Astrocyte (in vitro differentiated cells and primary cell): Measurements from ENCODE around the gene AP3S1. TPM values are rescaled to one million over a fixed set of nuclear protein-coding genes. Genes with fewer than 3 reads are reported as not detected.

Experiments used
- DNase-seq: peaks from one replicate; pipeline ENCODE4 v3.0.0-alpha.2; 2010; ENCODE audit warnings: low read depth
- FAIRE-seq: peaks from 2 replicates; lab custom pipeline; 2011; peaks lifted over from hg19 to GRCh38; lab: Jason Lieb, UNC
- H2AFZ ChIP-seq: 2 replicates; pipeline ENCODE4 v1.6.0; 2012; ENCODE audit warnings: low read depth, low read length, inconsistent platforms
- H3K27ac ChIP-seq: 2 replicates; pipeline ENCODE4 v1.5.1; 2011; ENCODE audit warnings: low read depth, low read length, inconsistent platforms
- H3K27me3 ChIP-seq: 2 replicates; pipeline ENCODE4 v1.6.0; 2011; ENCODE audit warnings: low read length, inconsistent platforms; ENCODE audit not compliant: insufficient read depth
- H3K36me3 ChIP-seq: 2 replicates; pipeline ENCODE4 v1.5.1; 2011; ENCODE audit warnings: low read length, inconsistent platforms; ENCODE audit not compliant: insufficient read depth
- H3K4me1 ChIP-seq: 2 replicates; pipeline ENCODE4 v1.5.1; 2011; ENCODE audit warnings: low read length, inconsistent platforms; ENCODE audit not compliant: insufficient read depth
- H3K4me2 ChIP-seq: 2 replicates; pipeline ENCODE4 v1.6.0; 2012; ENCODE audit warnings: low read length, inconsistent platforms
- H3K4me3 ChIP-seq: 2 replicates; pipeline ENCODE4 v1.5.1; 2011; ENCODE audit warnings: low read depth, mild to moderate bottlenecking, low read length, inconsistent platforms; ENCODE audit not compliant: insufficient read depth
- H3K79me2 ChIP-seq: 2 replicates; pipeline ENCODE4 v1.6.0; 2012; ENCODE audit warnings: mild to moderate bottlenecking, low read length, inconsistent platforms; ENCODE audit not compliant: insufficient read depth
- H3K9ac ChIP-seq: 2 replicates; pipeline ENCODE4 v1.6.0; 2012; ENCODE audit warnings: mild to moderate bottlenecking, low read length, inconsistent platforms
- H3K9me3 ChIP-seq: 2 replicates; pipeline ENCODE4 v1.5.1; 2012; ENCODE audit warnings: low read depth, mild to moderate bottlenecking, low read length, inconsistent platforms; ENCODE audit not compliant: insufficient read depth
- H4K20me1 ChIP-seq: 2 replicates; pipeline ENCODE4 v1.6.0; 2012; ENCODE audit warnings: low read length, inconsistent platforms; ENCODE audit not compliant: insufficient read depth
- H3K27ac Mint-ChIP-seq: one replicate; pipeline ENCODE4 v1.8.0; 2021; ENCODE audit warnings: mild to moderate bottlenecking, mixed read lengths; ENCODE audit not compliant: unreplicated experiment
- H3K27me3 Mint-ChIP-seq: one replicate; pipeline ENCODE4 v1.8.0; 2021; ENCODE audit warnings: low read depth, mixed read lengths; ENCODE audit not compliant: unreplicated experiment
- H3K36me3 Mint-ChIP-seq: one replicate; pipeline ENCODE4 v1.8.0; 2021; ENCODE audit warnings: low read depth, mixed read lengths; ENCODE audit not compliant: unreplicated experiment
- H3K4me1 Mint-ChIP-seq: one replicate; pipeline ENCODE4 v1.8.0; 2021; ENCODE audit warnings: low read depth, mixed read lengths; ENCODE audit not compliant: unreplicated experiment
- H3K4me3 Mint-ChIP-seq: one replicate; pipeline ENCODE4 v1.8.0; 2021; ENCODE audit warnings: mild to moderate bottlenecking, moderate library complexity, mixed read lengths; ENCODE audit not compliant: unreplicated experiment
- H3K9me3 Mint-ChIP-seq: one replicate; pipeline ENCODE4 v1.8.0; 2021; ENCODE audit warnings: mild to moderate bottlenecking, mixed read lengths; ENCODE audit not compliant: unreplicated experiment
- CTCF ChIP-seq: IDR thresholded peaks from 2 replicates; pipeline ENCODE4 v1.5.1; 2011; ENCODE audit warnings: low read depth, mild to moderate bottlenecking, inconsistent platforms, low read length, moderate library complexity; ENCODE audit not compliant: insufficient read depth
- EZH2 ChIP-seq: IDR thresholded peaks from 2 replicates; pipeline ENCODE4 v1.6.1; 2012; ENCODE audit warnings: mild to moderate bottlenecking, low read length, inconsistent platforms; ENCODE audit not compliant: insufficient read depth
- total RNA-seq: library from RNA; stranded (reverse); gene quantifications from 2 replicates; pipeline ENCODE4 v1.2.1, GENCODE V29; 2021

The AP3S1 gene
- total RNA-seq, 1 donor from 2014 or later: 108 TPM

- Histone ChIP-seq H4K20me1 (peaks cover 58% of the 10 kb centered on the region), H3K27ac (peak overlapping the region; percentile 94), H3K4me1 (no peaks in the 10 kb centered on the region), H3K4me2 (peak overlapping the region; percentile 88), H2AFZ (peak overlapping the region; percentile 79), H3K36me3 (no peaks in the 10 kb centered on the region), H3K79me2 (peaks cover 95% of the 10 kb centered on the region), H3K9me3 (no peaks in the 10 kb centered on the region), H3K4me3 (peak overlapping the region; percentile 92), H3K27me3 (no peaks in the 10 kb centered on the region), H3K9ac (peak overlapping the region; percentile 91)
- FAIRE-seq (no peak), DNase-seq (peak; percentile 45)
- peak overlapping the region; percentile 94 for H3K4me3 Mint-ChIP-seq
- H3K4me1 Mint-ChIP-seq: peaks cover 25% of the 10 kb centered on the region
- no peaks in the 10 kb centered on the region for H3K9me3 Mint-ChIP-seq
- no peaks in the 10 kb centered on the region for H3K36me3 Mint-ChIP-seq
- TF ChIP-seq EZH2 (no peak), CTCF (no peak)
- no peaks in the 10 kb centered on the region for H3K27me3 Mint-ChIP-seq
- peak overlapping the region; percentile 84 for H3K27ac Mint-ChIP-seq
Measured at GRCh38 chr5:115842089-115842935, 577 bp downstream of the AP3S1 start.

- FAIRE-seq (no peak), DNase-seq (no peak)
- H3K4me3 ChIP-seq: peak overlapping the region; percentile 92
- H3K4me3 Mint-ChIP-seq: peak overlapping the region; percentile 94
- H3K36me3 Mint-ChIP-seq: no peaks in the 10 kb centered on the region
- H3K27ac Mint-ChIP-seq: peak overlapping the region; percentile 78
- peaks cover 21% of the 10 kb centered on the region for H3K4me1 Mint-ChIP-seq
- H3K36me3 ChIP-seq: no peaks in the 10 kb centered on the region
- H3K9me3 ChIP-seq: no peaks in the 10 kb centered on the region
- no peaks in the 10 kb centered on the region for H3K9me3 Mint-ChIP-seq
- H3K9ac ChIP-seq: peak overlapping the region; percentile 91
- no peaks in the 10 kb centered on the region for H3K27me3 Mint-ChIP-seq
- peak overlapping the region; percentile 88 for H3K4me2 ChIP-seq
- peaks cover 95% of the 10 kb centered on the region for H3K79me2 ChIP-seq
- H3K27ac ChIP-seq: peak overlapping the region; percentile 94
- no peaks in the 10 kb centered on the region for H3K27me3 ChIP-seq
- TF ChIP-seq EZH2 (no peak), CTCF (no peak)
- H2AFZ ChIP-seq: no peak overlapping the region
- no peaks in the 10 kb centered on the region for H3K4me1 ChIP-seq
- H4K20me1 ChIP-seq: peaks cover 55% of the 10 kb centered on the region
Measured at GRCh38 chr5:115842952-115843351, 1.2 kb downstream of the AP3S1 start.
